ENCODE results near the gene GAK.

DNA sequence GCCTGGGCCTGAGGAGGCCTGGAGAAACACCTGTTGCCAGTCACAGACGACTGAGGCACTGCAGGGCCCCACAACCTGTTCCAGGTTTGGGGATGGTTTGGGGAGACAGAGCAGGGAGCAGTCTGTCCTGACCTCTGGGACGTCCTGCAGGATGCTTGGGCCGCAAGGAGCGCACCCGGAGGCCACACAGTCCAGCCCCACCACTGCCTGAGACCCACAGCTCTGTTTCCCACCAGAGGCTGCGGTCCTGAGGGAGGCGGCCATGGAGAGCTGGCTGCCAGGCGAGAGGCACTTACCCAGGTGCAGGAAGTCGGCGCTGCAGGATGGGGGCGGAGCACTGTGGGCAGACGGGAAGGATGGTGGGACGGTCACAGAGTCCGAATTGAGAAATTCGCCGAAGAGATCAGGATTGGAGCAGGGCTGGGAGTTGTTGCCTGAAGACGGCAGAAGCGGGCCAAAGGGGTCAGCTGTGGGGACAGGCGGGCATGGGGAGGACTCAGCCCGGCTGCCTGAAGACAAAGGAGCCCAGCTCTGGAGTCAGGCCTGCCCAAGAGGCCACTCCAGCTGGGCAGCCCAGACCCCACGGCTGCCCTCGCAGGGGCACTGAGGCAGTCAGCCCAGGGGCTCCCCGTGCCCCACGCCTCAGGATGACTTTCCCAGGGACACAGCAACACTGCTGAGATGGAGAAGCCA lies 65.9 kb downstream of the GAK start:
- TF ChIP-seq, protein P1, sequence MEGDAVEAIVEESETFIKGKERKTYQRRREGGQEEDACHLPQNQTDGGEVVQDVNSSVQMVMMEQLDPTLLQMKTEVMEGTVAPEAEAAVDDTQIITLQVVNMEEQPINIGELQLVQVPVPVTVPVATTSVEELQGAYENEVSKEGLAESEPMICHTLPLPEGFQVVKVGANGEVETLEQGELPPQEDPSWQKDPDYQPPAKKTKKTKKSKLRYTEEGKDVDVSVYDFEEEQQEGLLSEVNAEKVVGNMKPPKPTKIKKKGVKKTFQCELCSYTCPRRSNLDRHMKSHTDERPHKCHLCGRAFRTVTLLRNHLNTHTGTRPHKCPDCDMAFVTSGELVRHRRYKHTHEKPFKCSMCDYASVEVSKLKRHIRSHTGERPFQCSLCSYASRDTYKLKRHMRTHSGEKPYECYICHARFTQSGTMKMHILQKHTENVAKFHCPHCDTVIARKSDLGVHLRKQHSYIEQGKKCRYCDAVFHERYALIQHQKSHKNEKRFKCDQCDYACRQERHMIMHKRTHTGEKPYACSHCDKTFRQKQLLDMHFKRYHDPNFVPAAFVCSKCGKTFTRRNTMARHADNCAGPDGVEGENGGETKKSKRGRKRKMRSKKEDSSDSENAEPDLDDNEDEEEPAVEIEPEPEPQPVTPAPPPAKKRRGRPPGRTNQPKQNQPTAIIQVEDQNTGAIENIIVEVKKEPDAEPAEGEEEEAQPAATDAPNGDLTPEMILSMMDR (IDR thresholded peaks at IDR 0.05; ENCODE audit: poor library complexity, severe bottlenecking) = no peak
- TF ChIP-seq TAF1 (IDR thresholded peaks at IDR 0.05; ENCODE audit: low read depth) (no peak), EP300 (conservative IDR thresholded peaks at IDR 0.05; ENCODE audit: poor library complexity, severe bottlenecking) (no peak), POLR2AphosphoS5 (IDR thresholded peaks at IDR 0.05) (no peak), SMC3 (conservative IDR thresholded peaks at IDR 0.05; ENCODE audit: poor library complexity) (no peak)
